GM19043 (cell line): Measurements from ENCODE around the gene WRNIP1.
"Not testable (repeated sequence)": the region's sequence is repeated elsewhere in the genome, so short reads cannot be mapped to it uniquely, and the experiment has no call there.

Experiments used
- ATAC-seq: cut with Tn5 transposase; IDR thresholded peaks from one replicate; pipeline ENCODE4 v1.9.1; 2021; ENCODE audit warnings: low read depth; ENCODE audit not compliant: unreplicated experiment

WRNIP1 gene

GRCh38 chr6:2782356-2782708 is 17.1 kb downstream of the WRNIP1 start:
- no peak for ATAC-seq

GRCh38 chr6:2782825-2783187 is 17.6 kb downstream of the WRNIP1 start:
- no peak for ATAC-seq

DNA sequence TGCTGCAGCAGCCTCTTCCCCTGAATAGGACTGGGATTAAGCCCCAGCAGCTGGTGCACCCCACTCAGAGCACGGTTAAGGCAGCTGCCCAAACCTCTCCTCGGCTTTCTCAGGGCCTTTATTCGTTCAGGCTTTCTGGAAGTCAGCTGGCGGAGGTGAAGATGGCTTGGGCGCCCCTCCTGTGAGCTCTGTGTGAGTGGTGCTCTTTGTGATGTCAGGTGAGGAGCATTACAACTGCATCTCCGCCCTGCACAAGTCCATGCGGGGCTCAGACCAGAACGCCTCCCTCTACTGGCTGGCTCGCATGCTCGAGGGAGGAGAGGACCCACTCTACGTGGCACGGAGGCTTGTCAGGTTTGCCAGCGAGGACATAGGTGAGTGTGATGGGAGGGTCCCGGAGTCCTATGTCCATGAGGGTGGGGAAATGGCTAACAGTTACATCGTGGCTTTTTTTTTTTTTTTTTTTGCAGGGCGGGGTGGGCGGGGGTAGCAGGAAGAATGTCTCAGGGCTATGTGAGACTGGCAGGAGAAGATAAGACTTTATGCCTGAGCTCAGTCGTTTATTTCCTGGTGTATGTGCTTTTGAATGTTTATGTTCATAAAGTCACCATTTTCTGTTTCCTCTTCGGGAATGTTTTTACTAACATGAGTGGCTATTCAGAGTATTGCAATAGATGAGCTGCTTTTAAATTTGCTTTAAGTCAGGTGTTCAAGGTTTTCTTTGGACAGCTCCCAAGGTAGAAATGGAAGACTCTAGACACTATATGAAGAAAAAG is 18.2 kb downstream of the WRNIP1 start:
- ATAC-seq: no peak

- no peak for ATAC-seq
These were observed 18.9 kb downstream of the WRNIP1 start for GRCh38 chr6:2784061-2784460.

GRCh38 chr6:2784930-2785329 is 19.7 kb downstream of the WRNIP1 start:
- ATAC-seq: no peak

GRCh38 chr6:2786269-2786668 is 21.1 kb downstream of the WRNIP1 start:
- ATAC-seq: no peak

GRCh38 chr6:2790588-2791449 is 25.6 kb downstream of the WRNIP1 start:
- peak; percentile 68 for ATAC-seq

DNA sequence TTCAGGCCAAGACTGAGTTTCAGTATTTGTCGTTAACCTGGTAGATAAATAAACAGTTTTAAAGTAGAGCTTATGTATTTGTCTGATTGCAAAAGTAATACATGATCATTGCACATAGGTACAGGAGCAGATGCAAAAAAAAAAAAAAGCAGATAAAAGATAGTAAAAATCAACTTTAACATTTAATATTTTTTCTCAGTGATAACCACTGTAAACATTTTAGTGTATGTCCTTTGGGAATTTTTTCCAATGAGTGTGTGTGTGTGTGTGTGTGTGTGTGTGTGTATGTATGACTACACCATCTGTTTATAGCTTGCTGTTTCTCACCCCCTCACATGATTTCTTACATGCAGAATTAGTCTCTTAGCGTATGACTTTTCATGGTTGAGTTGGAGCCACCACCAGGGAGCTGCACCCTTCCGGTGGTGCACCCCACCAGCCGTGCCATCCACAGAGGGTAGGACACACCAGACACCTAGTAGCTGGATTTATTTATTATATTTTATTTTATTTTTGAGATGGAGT is 26.3 kb downstream of the WRNIP1 start:
- ATAC-seq: no peak

- no peak for ATAC-seq
These were observed 27.3 kb downstream of the WRNIP1 start for GRCh38 chr6:2792330-2793110.

GRCh38 chr6:2793534-2794151 is 28.4 kb downstream of the WRNIP1 start:
- no peak for ATAC-seq

DNA sequence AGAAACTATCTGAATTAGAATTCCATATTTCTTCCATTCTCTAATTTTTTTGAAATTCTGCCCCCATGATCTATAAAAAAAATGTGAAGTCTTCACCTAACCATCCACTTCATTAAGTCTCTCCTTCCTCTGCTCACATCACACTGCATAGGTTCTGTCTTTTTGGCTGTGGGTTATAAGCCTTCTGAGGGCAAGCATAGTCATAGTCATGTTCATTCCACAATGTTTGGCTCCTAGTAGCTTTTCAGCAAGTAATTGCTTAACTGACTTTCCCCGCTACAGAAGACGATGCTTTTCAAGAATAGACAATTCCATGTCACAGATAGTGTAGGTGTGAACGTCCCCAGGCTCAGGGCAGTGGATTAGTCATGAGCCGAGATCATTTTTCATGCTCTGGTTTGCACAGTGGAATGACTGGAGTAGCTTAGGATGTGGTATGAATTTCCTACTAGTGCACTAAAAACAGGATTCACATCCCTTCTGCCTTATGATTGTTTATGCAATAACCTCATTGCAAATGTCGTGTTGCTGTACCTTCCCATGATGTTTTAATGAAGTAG is 29.1 kb downstream of the WRNIP1 start:
- no peak for ATAC-seq

DNA sequence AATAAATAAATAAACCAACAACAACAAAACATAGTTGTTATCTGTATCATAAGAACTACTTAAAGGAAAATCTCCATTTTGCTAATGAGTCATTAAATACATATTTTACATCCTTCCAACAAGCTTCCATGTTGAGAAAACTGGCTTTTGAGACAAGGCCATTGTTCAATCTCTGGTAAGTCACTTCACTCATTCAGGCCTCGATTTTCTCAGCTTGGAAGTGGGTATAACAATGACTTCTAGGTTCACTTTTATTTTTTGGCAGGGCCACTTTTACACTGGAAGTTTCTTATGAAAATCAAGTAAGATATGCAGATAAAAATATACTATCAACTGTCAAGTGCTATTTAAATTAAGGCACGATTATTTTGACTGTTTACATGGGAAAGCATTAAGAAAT is 30.0 kb downstream of the WRNIP1 start:
- ATAC-seq: no peak

DNA sequence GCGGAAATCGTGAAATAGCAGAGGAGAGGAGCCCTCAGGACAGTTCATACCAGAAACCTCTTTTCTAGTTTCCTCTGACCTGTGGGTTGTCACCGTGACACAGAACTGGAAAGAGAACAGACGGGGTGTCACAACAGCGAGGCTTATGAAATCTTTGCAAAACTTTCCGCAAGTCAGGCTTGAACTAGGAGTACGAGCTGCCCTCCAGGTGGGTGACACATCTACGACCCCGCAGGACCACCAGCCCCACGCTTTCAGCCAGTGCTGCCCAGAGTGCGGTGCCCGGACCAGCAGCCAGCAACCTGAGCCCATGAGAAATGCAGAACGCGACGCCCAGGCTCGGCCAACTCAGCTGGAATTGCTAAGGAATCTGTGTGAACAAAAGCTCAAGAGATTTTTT is 30.8 kb downstream of the WRNIP1 start:
- ATAC-seq: no peak

GRCh38 chr6:2796861-2797260 is 31.7 kb downstream of the WRNIP1 start:
- no peak for ATAC-seq

DNA sequence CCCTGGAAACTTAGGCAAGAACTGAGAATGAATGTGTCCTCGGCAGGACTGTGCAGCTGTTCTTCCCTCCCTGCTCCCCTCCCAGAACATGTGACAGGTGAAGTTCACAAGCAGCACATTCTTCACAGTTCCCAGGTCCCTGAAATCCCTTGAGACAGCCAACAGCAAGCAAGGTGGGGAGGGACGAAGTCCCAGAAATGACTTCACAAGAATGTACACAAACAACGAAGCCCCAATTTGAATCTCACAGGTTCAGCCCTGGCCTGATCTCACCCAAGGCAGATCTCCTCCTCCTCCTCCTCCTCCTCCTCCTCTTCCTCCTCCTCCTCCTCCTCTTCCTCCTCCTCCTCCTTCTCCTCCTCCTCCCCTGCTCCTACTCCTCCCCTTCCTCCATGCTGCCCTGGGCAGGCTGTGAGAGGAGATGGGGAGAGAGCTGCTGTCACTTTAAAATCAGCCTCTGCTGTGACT is 32.4 kb downstream of the WRNIP1 start:
- no peak for ATAC-seq

DNA sequence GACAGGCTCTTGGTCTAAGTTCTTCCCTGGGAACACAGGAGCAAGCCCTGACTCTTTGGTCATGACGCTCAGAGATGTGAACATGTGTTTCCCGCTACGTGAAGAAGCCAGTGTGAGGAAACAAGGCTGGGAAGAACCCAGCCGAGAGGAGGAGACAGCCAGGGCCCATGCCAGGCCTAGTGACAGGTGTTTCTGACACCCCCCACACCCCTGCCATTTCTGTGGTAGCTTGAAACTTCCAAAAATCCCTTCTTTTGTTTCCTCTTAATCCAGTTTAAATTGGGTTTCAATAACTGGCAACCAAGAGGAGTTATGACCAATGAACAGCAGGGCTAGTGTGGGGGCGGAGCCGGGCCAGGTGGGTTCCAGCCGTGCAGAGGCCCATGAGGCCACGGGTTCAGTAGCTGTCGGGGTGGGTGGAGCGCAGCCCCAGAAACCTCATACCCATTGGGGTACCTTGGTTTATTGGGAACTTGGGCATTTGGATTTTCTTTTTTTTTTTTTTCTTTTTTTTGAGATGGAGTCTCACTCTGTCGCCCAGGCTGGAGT is 33.5 kb downstream of the WRNIP1 start:
- no peak for ATAC-seq

DNA sequence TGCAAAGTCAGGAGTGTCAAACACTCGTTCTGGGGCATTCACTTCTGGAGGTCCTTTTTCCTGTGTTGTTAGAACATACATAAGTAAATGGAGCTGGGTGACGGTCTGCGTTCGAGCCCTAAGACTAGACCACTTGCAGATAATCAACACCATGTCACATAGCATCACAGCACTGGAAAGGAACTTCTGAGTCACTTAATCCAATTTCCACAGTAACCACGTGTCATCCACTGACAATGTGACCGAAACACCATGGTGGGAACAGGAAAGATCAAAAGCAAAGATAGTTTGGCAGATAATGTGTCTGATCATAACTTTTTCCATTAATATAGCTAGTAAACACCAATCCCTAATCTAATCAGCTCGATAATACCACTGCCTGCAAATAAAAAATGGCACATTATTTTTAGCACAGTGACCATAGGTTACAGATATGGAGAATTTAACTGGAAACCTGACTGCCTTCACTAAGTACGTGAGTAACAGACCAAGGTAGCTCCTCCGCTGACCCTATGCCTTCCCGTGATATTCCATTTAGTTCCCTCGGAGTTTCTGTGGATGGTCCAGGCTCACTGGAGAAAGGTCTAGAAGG is 34.8 kb downstream of the WRNIP1 start:
- no peak for ATAC-seq

DNA sequence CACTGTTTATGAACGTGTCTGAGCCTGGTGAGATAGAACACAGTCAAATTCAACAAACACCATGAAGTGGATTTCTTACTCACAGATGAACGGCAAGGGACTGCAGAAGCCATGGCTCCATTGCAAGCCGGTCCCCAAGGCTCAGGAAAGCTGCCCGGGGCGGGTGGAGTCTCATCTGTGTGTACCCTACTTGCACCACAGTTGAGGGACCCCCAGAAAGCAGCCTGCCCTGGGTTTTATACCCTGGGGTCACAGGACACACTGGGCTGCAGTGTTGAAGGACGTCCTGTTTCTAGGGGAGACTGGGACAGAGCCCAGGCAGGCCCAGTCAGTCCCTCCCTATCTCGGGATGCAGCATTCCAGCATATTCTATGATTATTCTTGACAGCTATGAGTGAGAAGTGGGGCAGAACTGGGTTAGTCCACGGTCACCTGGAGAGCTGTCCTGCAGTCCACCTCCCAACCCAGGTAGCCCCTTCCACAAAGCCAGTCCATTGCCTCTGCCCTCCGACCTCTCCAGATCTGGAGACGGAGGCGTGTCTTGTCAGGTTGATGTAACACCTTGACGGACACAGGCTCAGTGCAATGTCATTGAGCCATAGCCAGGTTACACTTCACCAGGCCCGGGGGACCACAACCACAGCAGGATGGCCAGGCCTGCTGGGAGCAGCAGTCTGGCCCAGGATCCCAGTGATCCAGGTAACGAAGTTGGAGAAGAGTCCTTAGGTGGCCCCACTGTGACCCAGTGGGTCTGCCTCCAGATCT is 35.5 kb downstream of the WRNIP1 start:
- no peak for ATAC-seq

- ATAC-seq: not testable (repeated sequence)
These were observed 36.5 kb downstream of the WRNIP1 start for GRCh38 chr6:2801687-2802086.
